Measurements from ENCODE around the gene POLR1A.
"Not testable (repeated sequence)": the region's sequence is repeated elsewhere in the genome, so short reads cannot be mapped to it uniquely, and the experiment has no call there.

The POLR1A gene

DNA sequence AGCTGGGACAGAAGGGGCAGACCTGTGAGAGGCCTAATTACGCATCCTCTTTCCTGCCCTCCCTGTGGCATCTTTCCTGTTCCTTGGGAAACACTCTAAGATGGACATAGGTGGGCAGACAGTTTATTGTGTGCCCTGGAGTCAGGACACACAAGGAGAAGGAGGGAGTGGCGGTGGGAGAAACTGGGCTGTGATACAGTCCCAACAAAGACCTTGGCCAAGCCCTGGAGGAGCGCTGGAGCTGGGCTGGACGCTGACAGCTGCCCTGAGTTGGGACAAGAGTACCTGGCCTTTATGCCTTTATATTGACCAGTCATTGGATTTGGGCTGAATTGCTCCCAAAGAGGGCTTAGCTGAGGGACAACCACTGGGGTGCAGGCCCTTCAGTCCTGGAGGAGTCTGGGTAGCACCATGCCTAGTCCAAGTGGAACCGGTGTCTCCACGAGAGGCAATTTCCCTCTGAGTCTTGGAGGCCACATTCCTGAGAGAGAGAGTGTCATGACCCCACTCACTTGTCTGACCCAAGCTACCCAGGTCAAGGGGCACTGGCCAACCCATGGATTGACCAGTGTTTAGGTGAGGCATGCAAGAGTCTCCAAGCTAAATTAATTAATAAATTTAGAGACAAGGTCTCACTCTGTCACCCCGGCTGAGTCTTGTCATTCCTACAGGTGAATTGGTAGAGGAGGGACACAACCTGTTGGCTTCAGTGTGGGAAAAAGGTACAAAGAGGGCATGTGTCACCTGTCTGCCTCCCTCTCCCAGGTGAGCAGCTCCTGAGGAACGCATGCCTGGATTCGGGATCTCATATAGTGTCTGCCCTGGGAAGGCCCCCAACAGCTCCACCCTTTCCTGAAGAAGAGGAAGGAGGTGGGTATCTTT is 109.8 kb downstream of the POLR1A start:
- DNase-seq = no peak

- DNase-seq = no peak
Observed at GRCh38 chr2:85994897-85995647, 110.6 kb downstream of the POLR1A start.

GRCh38 chr2:85994421-85994777 is 111.3 kb downstream of the POLR1A start:
- no peak for DNase-seq

GRCh38 chr2:85992611-85993010 is 113.1 kb downstream of the POLR1A start:
- no peak for DNase-seq

GRCh38 chr2:85992053-85992452 is 113.6 kb downstream of the POLR1A start:
- not testable (repeated sequence) for DNase-seq

- no peak for DNase-seq
Observed at GRCh38 chr2:85990084-85990483, 115.6 kb downstream of the POLR1A start.

- no peak for DNase-seq
Observed at GRCh38 chr2:85989288-85989865, 116.3 kb downstream of the POLR1A start.

DNA sequence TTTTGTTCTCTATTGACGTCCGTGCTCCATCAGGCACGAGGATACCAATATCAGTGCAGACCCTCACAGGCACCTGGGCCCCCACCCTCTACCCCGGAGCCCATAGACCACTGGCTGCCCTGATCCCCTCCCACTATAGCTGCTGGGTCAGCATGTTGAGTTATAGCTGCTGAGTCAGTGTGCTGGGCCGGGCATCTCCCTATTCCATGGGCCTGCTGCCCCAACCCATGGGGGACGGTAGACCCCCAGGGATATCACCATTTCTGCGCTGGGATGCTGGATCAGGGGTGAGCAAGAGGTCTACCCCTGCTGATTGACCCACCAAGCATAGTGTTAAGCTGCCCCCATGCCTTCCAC is 116.8 kb downstream of the POLR1A start:
- no peak for DNase-seq

- DNase-seq = no peak
Observed at GRCh38 chr2:85988175-85988913, 117.3 kb downstream of the POLR1A start.

GRCh38 chr2:85987266-85988174 is 118.2 kb downstream of the POLR1A start:
- no peak for DNase-seq

DNA sequence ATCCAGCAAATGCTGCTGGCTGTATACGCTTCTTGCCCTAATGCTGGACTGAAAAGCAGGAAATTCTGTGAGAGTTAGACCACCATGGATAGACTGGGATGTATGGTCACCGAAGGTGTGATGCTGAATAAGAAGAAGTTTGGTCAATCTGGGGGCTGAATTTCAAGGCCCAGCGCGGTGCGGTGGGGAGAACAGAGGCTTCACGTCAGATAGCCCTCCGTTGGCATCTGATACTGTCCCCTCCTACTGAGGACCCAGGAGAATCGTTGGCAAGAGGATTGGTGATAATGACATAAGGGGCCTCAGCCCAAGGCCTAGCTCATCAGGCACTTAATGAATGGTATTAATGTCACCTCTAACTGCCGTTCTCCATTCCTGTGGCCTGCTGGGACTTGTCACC is 119.6 kb downstream of the POLR1A start:
- DNase-seq = no peak

DNA sequence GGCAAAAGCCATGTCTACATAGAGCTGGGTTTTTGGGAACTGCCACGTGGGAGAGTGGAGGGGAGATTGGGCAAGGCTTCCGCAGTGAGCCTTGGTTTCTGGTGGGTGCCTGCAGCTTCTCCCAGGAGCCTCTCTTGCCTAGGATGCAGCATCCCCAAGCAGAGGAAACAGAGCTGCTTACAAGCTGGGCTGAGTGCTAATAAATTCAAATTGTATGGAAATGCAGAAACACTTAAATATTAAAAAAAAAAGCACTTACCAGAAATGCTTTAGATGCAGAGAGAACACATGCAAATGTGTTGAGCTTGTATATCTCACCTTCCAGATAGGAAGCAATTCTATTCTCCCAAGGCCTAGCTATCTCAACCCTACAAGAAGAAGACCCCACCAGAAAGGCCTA is 120.9 kb downstream of the POLR1A start:
- no peak for DNase-seq

DNA sequence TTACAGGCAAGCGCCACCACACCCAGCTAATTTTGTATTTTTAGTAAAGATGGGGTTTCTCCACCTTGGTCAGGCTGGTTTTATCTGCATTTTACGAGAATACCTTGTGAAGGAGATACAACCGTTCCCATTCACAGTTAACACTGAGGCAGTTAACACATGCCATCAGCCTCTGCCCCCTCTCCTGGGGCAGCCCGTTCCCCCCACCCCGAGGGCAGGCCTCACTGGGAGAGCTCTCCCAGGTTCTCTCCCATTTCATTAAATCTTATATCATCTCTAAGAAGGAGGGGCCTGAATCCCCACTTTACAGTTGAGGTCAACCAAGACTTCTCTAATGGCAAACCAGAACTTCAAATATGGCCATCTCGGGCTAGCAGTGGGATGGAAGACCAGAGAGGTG is 121.9 kb downstream of the POLR1A start:
- no peak for DNase-seq

GRCh38 chr2:85981579-85982247 is 124.0 kb downstream of the POLR1A start:
- no peak for DNase-seq

GRCh38 chr2:85978883-85979780 is 126.6 kb downstream of the POLR1A start:
- no peak for DNase-seq

DNA sequence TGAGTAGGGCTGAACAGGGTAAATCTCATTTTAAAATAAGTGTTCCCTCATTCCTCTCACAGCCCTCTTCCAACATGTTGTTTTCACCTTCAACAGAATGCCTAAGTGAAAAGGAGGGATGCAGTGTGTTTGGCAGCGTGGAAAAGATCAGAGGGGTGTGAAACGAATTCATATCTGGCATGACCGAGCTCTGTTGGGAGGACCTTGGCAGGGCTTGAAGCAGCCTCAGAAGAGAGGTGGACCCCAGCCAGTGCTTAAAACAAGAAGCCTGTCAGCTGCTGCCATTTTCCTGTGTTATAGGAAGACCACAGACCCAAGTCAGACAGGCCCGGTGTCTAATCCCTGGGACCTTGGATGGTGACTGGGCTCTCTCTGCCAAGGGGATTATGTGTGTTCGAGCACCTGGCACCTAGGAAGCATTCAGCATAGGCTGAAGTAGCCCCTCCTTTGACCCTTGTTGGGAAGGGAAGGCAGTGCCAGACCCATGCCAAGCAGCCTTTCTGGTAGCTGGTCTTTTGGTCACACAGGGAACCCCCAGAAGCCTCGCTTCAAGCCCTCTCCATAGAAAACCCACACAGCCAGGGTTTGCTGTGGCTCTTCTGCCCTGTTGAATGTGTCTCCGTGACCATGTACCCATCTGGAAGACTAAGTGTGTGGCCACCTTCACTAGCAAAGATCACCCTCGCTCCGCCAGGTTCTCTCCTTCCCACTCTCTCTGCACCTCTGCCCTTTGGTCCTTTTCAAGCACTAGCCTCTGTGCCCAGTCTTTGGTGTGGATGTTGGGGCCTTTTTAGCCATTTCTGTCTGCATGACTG is 129.4 kb downstream of the POLR1A start:
- DNase-seq = no peak

- DNase-seq = no peak
Observed at GRCh38 chr2:85975581-85975980, 130.1 kb downstream of the POLR1A start.

DNA sequence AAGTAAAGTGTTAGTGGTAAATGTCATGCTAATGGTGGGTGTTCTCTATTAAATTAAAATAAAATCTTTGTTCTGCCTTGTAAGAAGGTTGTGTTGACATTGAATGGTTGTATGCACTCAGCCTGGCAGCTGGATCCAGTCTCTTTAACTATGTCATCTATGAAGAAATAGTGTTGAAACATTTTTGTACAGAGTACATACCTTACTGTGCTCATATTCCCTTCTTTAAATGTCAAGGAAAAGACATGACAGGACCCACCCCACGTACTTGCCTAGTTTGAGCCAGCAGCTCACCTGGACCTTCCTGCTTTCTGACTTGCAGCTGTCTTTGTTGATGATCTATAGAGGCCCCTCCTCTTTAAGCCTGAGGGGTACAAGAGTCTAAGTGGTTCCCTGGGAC is 131.3 kb downstream of the POLR1A start:
- no peak for DNase-seq

DNA sequence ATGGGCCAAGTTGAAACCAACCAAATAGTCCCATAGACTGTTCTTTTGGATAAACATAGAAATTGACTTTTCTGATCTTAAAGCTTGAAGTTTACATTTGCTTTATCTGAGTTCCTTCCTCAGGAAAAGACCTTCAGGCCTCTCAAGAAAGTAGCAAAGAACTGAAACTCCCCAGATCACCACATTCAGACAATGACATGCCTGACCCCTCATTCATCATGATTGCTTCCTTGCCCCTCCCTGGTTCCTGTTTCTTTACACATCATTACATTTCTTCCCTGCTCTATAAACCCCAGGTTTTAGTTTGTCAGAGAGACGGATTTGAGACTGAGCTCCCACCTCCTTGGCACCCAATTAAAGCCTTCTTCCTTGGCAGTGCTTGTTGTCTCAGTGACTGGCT is 133.3 kb downstream of the POLR1A start:
- no peak for DNase-seq

GRCh38 chr2:85971366-85971765 is 134.3 kb downstream of the POLR1A start:
- DNase-seq = no peak
